HG03354 (cell line): ENCODE measurements around the gene NT5C3B.
"Not testable (repeated sequence)": the region's sequence is repeated elsewhere in the genome, so short reads cannot be mapped to it uniquely, and the experiment has no call there.

Experiments
- ATAC-seq: cut with Tn5 transposase; IDR thresholded peaks from one replicate; pipeline ENCODE4 v1.9.1; 2021; ENCODE audit warnings: mild to moderate bottlenecking; ENCODE audit not compliant: unreplicated experiment, poor library complexity, severe bottlenecking

NT5C3B gene

DNA sequence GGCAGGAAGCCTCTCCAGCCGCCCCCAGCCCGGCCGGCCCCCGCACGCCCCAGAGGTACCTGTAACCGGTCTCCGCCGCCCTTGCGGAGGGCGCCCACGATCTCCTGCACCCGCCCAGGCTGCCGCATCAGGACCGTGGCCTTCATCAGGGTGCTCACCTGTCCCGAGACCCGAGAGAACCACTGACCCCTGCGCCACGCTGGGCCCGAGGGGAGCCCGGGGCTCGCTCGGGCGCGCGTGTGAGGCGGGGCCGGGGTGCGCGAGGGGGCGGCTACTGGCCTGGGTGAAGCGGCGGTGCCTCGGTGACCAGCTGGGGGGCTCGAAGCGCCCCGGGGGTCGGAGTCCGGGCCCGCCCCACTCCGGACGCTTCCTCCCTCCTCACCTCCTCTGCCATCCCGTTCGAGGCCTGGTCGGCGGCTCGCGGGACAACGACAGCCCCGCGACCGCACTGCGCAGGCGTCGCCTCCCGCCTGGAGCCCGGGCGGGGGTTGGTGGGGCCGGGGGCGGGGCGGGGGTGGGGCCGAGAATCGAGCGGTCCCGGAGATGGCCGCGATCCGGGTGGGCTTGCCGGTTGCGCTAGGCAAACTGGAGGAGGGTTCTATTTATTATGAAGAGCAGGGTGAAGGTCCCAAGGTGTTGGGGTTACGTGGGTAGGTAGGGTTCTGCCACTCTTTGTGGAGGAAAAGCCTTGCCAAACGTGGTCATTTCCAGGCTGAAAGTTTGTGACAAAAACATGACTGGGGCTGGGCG, at the start of gene NT5C3B:
Gene NT5C3B (minus strand): TSS at position 433 of the 750 bp plus-strand sequence. CDS start 39 bp downstream, at position 394.
- ATAC-seq: no peak

DNA sequence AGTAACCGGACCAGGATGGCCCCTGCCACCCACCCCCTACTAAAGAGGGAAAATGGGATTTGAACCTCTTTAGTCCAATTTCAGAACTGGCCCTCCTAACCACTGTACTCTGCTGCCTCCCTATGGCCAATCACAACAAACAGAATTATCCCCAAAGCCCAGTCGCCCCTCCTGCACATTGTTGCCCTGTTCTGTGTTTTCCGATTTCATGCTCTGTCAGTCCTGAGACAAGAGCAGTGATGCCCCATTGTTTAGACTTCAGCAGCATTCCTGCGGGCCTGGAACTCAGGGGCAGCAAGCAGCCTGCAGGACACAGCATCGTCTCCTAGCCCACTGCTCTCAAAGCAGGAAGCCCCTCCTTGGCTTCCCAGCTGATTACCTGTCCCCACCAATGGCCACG, 49.7 kb upstream of the NT5C3B start:
- no peak for ATAC-seq

DNA sequence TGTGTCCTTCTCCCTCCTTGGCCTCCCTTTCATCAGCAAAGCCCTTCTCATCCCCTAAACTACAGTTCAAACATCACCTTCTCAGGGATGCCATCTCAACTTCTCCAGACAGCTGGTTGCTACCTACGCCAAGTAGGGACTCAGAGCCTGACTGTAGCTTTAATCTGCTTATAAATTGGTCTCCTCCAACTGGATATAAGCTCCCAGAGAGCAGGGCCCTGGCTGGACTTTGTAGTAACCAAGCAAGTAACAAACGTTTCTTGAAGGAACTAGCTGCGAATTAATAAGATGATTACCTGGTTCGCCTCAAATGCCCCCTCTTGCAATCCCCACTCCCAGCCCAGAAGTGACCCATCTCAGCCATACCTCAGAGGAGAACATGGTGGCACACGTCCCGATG, 46.7 kb upstream of the NT5C3B start:
- no peak for ATAC-seq

DNA sequence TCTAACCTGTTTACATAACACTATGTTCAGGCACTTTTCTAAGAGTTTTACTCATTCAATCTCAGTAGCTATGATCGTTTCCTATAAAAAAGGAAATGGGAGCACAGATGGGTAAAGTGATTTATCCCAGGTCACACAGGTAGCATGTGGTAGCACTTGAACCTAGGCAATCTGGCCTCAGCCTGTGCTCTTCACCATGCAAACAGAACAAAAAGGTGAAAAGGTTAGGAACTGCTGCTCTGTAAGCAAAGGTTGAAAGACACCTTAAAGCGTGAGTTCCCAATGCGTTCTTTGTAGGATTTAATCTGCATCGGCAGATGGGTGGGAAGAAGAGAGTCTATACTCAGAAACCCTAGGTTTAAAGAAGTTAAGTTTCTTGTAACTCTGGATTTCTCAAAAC, 44.1 kb upstream of the NT5C3B start:
- no peak for ATAC-seq

DNA sequence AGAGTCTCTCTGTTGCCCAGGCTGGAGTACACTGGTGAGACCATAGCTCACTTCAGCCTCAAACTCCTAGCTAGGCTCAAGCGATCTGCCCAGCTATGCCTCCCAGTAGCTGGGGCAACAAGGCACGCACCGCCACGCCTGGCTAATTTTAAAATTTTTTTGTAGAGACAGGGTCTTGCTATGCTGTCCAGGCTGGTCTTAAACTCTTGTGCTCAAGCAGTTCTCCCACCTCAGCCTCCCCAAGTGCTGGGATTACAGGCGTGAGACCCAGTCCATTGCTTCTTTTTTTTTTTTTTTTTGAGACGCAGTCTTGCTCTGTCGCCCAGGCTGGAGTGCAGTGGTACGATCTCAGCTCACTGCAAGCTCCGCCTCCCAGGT, 38.2 kb upstream of the NT5C3B start:
- not testable (repeated sequence) for ATAC-seq

DNA sequence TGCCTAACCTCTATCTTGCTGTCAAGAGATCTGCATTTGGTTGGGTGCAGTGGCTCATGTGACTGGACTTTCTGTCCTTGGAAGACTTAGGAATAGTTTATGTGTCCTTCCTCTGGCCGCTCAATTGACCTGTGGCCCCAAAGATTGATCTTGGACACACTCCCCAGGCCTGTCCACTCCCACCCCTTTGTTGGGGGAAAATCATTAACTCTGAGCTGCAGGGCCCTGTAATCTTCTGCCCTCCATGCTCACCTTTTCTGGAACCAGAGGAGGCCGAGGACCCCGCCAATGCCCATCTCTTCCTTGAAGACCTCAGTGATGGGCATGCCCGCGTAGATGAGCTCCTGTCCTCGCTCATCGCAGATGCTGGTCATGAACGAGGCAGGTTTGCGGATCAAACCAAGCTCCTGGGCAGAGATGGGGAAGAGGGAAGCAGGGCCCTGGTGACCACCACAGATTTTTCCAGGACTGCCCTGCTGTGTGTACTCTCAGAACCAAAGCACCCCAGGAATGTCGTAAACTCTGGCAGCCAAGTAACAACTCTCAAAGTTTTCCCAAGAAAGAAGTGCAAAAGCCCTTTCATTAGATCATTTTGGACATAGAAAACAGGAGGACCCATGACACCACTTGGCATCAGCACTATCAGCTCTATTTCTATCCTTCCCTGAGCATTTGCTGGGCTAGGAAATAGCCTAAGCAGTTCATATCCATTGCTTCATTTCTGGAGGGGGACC, 37.7 kb upstream of the NT5C3B start:
- no peak for ATAC-seq

DNA sequence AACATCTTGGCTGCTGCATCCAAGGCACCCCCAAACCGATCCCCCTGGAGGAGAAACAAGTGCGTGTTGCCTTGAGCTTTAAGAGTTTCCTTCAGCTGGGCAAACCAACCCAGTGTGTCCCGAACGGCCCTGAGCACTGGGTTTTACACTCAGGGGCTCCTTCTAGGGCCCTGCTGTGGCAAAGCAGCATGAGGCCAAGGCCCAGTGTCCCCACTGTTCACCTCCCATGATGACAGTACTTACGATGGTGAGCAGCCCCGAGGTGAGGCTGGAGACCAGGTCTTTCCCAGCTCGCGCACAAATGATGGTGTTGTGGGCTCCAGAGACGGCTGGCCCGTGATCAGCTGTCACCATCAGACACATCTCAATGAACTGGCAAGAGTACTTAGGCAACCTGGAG, 35.8 kb upstream of the NT5C3B start:
- no peak for ATAC-seq

DNA sequence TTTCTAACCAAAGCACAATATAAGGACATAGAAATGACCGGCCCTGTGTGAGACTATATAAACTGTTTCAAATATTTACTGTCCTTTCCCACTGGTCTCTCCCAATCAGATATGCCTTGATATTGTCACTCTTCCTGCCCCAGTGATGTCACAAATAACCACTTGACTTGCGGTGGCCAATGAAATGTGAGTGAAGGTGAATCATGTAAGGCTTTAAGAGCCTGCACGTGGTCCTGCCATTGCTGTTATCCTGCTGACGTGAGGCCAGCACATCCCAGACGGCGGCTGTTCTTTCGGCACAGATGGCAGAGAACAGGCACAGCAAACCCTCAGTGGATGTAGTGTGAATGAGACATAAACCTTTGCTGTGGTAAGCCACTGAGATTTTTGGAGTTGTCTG, 34.6 kb upstream of the NT5C3B start:
- ATAC-seq: no peak

DNA sequence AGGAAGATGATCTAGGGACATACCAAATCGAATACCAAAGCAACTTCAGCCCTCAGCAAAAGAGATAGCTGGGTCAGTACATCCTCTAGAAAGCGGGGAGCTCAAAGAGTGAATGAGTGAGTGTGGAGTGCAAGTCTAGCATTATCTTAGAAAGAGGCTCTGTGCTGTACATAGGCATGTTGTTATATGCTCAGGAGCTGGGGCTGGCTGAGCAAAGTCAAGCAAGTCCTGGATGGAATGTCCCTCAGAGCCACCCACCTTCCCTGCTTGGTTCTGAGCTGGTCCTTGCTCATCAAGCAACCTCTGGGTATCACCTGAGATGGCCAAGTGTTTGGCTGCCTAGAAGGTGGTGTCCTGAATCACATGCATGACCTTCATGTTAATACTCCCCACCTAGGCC, 34.1 kb upstream of the NT5C3B start:
- ATAC-seq: no peak

DNA sequence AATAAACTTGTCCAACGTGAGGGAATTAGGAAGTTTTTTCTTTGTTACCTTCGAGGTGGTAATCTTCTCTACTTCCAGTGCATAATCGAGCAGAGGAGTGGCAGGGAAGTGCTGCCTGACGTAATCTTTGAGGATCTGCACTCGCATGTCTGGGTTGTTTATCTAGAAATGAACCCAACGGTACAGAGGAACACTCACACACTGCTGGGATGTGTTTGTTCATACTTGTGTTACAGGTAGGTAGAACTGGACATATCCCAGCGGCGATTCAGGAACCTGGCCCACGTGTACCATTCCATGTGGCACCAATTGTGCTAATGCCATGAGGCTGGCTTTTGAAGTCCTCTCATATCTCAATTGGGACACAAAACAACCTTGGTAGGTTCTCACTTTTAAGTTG, 33.4 kb upstream of the NT5C3B start:
- no peak for ATAC-seq

DNA sequence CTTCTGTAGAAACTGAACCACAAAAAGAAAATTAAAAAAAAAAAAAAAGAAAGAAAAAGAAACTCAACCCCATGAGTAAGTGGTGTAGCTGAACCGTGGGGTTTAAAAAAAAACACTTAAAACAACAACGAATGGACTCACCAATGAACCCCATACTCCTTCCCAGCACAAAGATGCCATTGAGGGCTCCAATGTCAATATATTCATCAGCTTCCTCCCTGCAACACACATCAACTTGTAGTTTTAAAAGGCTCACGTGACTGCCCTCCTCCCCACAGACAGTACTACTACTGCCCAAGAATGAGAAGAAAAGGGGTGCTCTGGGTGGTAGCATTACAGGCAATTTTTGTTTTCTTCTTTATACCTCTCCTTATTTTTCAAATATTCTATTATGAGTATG, 32.5 kb upstream of the NT5C3B start:
- ATAC-seq: no peak

DNA sequence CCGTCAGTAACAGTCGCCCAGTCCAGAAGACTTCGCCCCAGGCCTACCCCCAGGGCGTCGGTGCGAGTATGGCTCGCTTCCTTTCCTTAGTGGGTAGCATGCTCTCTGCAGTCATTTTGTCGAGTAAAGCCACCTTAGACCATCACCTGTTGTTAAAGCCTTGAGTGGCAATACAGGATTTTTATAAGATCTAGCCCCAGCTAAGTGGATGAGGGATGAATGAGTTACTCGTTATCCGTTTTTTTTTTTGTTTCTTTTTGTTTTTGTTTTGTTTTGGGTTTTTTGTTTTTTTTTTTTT, 29.5 kb upstream of the NT5C3B start:
- no peak for ATAC-seq

DNA sequence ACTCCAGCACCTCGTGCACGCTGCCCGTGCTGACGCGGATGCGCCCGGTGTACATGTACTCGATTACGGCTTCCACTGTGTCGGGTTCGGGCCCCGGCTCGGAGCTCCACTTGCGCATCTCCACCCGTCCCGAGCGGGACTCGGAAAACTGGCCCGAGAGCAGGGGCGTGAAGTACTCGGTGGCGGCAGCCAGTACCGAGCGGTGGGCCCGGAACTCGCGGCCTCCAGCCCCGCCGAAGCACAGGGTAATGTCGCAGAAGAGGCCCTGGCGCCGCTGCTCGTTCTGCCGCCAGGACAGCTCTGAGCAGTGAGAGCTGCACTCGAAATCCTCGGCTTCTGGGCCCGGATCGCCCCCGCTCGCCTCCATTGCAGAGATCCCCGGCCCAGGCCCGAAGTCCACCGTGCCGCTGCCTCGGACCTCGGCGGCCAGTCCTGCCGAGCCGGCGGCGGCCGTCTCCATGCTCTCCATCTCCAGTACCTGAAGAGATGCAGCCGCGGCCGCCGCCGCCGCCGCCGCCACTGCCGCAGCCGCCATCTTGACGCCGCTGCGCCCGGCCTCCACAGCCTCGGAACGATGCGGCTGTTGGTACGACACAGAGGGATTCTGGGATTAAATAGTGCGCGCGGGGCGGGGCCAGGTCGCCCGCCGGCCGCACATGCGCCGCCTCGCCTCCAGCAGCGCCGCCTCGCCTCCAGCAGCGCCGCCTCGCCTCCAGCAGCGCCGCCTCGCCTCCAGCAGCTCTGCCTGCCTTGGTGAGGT, 29.0 kb upstream of the NT5C3B start, which contains the start of gene KLHL11:
Gene KLHL11 (minus strand): TSS at position 588 of the 760 bp plus-strand sequence. CDS start 53 bp downstream, at position 535.
- ATAC-seq: peak; percentile 88

DNA sequence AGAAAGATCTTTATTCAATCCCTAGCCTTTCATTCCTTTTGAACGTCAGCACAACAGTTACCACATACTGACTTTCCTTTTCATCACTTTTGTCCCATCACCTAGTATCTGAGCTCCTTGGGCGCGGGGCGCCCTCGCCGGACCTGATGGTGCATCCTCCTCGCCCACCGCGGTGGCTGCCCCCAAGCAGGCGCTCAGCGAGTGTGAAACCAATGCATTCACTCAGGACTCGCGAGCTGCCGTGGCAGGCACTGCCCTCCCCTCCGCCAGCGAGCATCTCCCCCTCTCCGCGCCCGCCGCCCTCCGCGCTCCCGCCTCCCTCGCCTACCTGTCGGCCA, 28.4 kb upstream of the NT5C3B start:
- no peak for ATAC-seq

DNA sequence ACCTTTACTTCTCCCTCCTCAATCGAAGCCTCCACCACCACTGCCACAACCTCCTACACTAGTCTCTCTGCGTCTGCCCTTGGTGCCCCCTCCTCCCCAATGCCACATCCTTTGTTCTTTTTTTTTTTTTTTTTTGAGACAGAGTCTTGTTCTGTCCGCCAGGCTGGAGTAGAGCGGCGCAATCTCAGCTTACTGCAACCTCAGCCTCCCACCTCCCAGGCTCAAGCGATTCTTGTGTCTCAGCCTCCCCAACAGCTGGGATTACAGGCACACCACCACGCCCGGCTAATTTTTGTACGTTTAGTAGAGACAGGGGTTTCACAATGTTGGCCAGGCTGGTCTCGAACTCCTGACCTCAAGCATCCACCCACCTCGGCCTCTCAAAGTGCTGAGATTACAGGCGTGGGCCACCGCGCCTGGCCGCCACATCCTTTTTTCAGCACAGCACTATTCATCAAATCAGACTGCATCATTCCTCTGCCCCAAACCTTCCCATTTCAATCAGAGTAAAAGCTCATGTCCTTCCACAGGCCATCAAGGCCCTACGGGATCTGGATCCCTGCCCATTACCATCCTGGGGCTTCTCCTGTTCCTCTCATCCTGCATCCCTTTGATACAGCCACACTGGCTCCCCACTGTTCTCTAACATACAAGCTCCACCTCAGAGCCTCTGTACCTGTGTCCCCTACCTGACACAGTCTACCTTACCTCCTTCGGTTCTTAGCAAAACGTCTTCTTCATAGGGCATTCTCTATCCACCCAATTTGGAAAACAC, 27.2 kb upstream of the NT5C3B start:
- no peak for ATAC-seq

DNA sequence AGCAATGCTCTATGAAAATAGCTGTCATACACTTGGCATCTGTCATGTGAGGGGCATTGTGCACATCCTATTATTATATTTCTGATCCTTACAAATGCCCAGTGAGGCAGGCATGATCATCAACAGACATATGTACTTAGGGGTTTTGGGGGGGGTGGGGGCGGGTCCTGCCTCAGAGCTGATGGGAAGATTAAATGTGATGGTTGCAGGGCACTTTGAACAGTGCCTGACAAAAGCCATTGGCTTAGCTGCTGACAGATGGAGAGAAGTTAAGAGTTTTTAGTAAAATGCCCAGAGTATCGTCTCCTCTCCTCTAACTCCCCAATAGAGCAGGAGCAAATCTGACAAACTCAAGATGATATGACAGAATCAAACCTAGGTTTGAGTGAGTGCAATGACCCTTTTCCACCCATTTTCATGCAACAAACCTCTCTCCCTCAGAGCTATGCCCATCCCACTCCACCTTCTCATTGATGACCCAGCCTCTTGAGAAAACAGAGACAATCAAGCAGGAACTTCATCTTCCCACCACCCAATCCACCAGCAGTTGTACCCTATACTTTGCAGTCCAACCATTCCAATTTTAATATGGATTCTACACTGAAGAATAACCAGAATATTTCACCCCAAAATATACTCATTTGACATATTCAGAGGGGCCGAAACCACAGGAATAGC, 24.4 kb upstream of the NT5C3B start:
- no peak for ATAC-seq

DNA sequence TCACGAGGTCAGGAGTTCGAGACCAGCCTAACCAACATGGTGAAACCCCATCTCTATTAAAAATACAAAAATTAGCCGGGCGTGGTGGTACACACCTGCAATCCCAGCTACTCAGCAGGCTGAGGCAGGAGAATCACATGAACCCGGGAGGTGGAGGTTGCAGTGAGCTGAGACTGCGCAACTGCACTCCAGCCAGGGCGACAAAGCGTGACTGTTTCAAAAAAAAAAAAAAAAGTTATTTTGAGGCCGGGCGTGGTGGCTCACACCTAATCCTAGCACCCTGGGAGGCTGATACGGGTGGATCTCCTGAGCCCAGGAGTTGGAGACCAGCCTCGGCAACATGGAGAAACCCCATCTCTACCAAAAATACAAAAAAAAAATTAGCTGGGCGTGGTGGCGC, 15.3 kb upstream of the NT5C3B start:
- ATAC-seq: not testable (repeated sequence)

DNA sequence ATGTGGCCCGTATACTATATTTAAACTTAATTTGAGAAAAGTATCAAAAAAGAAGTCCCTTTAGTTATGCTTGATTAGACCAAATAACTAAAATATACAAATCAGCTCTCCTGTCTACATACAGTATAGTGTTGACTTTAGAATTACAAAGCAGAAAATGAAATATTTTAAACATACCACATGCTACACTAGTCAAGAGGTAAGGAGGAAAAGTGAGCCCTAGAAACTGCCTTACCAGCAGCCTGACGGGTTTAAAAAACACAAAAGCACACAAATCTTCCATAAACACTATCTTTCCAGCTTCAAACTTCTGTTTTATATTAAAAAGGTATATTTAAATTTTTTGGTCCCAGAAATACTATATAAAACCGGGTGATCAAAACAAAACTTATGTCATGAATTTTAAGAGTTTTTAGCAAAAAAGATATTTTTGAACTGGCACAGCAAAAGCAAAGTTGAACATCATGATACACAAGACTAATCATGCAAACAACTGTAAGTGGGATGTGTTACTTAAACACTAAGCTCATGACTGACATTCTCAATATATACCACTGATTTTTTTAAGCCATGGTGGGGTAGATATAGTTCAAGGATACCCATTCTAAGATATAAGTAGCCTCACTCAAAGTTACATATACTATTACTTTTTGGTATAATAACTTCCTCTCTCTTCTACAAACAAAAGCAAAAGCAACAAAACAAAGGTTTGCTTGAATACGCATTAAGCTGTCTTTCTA, 13.4 kb upstream of the NT5C3B start:
- ATAC-seq: no peak

DNA sequence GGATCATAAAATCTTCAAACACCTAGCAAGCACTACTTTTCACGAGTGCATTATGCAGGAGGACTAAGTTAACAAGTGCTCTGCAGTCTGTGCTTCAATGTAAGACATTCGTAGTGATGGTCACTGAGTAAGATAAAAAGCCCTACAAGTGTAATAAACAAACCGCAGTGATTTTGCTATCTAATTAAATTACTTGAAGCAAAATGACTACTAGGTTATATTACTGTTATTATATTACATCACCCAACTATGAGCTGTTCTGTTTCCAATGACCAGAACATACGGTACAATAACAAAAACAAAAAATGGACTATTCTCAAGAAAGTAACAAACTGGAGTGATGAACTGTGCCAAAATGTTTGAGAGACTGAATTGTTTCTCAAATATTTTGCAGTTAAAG, 12.8 kb upstream of the NT5C3B start:
- no peak for ATAC-seq
